Stimulated activated CD8-positive, alpha-beta memory T cell treated with anti-CD3 and anti-CD28 coated beads, Interleukin-7, amount 100 ng/mL, for 24 hours (primary cell): ENCODE measurements around the gene SLC16A6.
"Not testable (repeated sequence)": the region's sequence is repeated elsewhere in the genome, so short reads cannot be mapped to it uniquely, and the experiment has no call there.

Source experiments
- DNase-seq: peaks from one replicate; pipeline ENCODE4 v3.0.0-alpha.2; 2020; ENCODE audit warnings: low read depth

SLC16A6 gene

DNA sequence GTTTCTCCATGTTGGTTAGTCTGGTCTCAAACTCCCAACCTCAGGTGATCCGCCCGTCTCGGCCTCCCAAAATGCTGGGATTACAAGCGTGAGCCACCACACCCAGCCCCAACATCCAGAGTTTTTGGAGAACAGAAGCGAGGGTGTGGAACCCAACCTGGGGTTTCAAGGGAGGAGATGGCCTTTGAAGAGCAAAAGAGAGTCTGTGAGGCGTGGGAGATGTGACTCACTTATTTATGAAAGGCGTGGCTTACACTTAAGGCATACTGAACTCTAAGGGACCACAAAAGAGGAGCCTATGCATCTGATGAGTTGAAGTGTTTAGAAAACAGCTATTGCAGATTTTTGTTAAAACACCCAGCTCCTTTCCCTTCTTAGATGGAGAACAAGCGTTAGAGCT lies 19.2 kb upstream of the SLC16A6 start:
- no peak for DNase-seq

DNA sequence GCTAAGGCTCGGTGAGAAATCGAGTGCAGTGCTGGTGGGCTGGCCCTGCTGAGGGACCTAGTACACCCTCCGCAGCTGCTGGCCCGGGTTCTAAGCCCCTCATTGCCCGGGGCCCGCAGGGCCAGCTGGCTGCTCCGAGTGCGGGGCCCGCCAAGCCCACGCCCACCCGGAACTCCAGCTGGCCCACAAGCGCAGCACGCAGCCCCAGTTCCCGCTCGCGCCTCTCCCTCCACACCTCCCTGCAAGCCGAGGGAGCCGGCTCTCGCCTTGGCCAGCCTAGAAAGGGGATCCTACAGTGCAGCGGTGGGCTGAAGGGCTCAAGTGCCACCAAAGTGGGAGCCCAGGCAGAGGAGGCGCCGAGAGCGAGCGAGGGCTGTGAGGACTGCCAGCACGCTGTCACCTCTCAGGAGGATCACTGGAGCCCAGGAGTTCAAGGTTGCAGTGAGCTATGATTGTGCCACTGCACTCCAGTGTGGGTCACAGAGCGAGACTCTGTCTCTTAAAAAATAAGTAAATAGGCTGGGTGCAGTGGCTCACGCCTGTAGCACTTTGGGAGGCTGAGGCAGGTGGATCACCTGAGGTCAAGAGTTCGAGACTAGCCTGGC lies 18.2 kb upstream of the SLC16A6 start:
- DNase-seq = not testable (repeated sequence)

DNA sequence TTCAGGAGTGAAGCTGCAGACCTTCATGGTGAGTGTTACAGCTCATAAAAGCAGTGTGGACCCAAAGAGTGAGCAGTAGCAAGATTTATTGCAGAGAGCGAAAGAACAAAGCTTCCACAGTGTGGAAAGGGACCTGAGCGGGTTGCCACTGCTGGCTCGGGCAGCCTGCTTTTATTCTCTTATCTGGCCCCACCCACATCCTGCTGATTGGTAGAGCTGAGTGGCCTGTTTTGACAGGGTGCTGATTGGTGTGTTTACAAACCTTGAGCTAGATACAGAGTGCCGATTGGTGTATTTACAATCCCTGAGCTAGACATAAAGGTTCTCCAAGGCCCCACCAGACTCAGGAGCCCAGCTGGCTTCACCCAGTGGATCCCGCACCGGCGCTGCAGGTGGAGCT lies 17.6 kb upstream of the SLC16A6 start:
- not testable (repeated sequence) for DNase-seq

DNA sequence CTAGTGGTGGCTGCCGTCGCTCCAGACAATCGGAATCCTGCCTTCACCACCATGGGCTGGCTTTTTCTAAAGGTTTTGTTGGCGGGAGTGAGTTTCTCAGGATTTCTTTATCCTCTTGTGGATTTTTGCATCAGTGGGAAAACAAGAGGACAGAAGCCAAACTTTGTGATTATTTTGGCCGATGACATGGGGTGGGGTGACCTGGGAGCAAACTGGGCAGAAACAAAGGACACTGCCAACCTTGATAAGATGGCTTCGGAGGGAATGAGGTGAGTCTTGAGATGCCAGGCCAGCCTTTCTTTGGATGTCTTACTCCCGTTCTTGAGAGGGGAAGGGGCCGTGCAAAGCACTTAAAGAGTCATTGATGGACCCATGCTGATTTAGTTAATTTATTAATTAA lies 16.5 kb upstream of the SLC16A6 start:
- no peak for DNase-seq

DNA sequence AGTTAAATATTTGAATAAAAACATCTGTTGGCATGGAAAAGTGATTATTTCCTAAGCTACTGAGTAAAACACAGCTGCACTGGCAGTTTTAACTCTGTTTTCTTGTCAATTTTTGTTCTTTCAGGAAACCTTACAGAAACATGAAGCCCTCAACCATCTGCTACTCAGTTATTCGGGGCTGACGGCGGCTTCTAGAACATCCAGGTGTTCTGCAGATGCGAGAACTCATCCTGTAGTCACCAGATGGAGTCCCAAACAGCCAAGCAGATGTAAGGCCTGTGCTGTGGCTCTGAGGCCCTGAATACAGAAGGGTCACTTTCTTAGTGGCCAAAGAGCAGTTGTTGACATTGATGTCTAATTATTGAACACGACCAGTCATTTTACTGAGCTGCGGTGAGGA lies 15.9 kb upstream of the SLC16A6 start:
- DNase-seq = no peak

DNA sequence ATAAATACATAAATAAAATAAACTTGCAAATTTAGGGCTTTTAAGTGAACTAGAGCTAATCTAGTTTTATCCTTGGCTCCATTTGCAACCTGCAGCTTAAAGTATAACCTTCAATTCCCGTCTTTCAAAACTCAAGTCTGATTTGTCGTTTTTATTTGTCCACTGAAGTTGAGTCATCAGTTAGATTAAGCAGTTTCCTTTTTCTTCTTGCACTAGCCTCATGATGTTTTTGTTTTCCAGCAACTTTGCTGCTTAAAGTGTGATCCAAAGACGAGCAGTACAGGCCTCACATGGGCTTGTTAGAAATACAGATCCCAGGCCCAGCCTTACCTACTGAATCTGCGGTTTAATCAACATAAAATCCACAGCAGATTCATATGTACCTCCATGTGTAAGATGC lies 14.2 kb upstream of the SLC16A6 start:
- no peak for DNase-seq

DNA sequence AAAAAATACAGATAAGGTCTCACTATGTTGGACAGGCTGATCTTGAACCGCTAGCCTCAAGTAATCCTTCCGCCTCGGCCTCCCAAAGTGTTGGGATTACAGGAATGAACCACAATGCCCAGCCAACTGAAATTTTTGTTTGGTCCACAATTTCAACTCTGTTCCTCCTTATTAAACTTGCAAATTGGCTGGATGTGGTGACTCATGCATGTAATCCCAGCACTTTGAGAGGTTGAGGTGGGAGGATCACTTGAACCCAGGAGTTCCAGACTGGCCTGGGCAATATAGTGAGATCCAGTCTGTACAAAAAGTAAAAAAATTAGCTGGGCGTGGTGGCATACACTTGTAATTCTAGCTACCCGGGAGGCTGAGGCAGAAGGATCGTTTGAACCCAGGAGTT lies 13.8 kb upstream of the SLC16A6 start:
- no peak for DNase-seq

DNA sequence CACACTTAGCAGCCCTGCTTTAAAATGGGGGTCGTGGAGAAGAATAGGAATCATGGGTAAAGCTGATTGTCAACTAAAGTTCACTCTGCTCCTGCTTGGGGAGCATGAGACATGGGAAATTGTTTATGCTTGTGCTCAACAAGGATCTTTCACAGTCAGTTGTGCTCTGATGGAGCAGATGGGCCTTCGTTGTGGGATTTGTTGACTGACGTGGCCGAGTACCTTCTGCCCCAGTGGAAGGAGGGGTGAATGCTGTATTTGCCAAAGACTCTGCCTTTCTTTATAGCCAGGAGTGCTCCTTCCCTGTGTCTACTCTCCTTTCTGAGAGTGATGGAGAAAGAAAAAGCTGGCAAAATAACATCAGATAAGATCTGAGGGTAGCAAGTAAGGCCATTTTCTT lies 11.7 kb upstream of the SLC16A6 start:
- no peak for DNase-seq

DNA sequence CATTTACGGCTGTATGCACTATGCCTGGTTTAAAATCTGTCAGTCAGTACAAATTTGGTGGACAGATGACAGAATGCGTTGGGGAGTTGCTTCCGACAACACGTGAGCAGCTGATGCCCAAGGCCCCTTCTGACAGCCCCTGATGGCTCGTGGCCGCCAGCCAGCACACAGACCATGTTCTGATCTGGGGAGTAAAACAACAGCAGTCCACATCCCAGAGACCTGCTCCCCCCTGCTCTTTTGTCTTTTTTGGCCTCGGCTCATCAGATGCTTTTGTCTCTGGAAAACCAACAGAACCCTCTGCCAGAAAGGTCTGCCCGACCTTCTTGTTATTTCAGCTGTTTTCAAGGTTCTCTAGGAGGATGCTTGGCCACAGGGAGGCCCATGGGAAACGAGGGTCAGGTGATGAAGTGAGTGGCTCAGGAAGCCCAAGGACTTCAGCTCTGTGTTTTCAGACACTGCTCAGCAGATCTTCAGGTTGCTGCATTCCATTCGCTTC lies 11.2 kb upstream of the SLC16A6 start:
- DNase-seq = no peak

DNA sequence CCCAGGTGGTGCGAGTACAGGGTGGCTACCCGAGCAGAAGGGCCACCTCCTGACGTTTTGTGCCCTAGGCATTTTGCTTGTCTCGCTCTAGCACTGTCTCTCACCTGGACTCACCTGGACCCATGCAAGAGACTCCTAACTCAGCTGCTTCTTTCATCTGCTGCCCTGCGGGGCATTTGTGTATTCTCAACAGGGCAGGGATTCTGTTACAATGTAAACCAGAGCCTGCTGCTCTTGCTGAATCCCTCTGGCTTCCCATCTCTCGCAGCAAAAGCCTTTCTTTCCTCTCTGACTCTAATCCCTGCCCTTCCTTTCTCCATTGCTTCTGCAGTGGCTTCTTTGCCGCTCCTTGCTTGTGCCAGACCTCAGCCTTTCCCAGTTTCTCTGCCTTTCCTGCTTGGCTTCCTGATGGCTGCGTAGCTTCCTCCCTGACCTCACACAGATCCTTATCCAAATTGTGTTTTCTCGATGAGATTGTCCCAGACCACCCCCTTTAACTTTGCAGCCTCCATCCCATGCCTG lies 10.6 kb upstream of the SLC16A6 start:
- DNase-seq = no peak

DNA sequence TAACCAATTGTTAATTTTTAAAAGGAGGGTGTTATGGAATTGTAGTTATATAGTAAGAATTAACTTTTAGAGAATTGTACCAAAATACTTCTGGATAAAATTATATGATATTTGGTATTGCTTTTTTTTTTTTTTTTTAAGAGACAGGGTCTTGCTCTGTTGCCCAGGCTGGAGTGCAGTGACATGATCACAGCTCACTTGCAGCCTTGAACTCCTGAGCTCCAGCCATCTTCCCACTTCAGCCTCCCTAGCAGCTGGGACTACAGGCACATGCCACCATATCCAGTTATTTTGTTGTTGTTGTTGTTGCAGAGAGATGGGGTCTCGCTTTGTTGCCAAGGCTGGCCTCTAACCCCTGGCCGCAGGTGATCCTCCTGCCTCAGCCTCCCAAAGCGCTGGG lies 8.9 kb upstream of the SLC16A6 start:
- DNase-seq = no peak

DNA sequence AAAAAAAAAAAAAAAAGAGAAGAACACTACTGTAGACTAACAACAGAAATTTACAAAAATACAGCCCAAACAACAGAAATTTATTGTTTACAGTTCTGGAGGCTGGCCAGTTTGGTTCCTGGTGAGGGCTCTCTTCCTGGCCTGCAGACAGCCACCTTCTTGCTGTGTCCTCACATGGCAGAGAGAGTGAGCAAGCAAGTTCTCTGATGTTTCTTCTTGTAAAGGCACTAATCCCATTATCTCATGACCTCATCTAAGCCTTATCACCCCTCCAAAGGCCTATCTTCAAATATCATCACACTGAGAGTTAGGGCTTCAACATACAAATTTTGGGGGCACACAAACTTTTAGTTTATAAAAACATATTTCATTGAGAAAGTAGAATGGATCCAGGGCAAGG lies 7.7 kb upstream of the SLC16A6 start:
- DNase-seq = no peak

DNA sequence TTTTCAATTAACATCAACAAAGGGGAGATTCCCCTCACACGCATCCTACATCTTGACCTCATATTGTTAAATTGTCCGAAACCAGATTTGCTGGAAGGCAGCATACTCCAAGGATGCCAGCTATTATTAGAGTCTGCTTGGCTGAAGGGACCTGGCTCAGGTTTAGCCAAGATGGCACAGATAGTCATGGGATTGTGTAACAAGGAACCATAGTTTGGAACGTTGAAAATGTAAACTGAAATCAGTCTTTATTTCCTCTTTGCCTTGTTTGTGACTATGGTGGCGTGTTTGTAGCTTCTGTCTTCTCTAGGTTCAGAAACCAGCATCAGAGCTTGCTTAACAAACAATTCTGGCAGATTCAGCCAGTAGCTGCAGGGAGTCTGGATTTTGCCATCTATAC lies 6.3 kb upstream of the SLC16A6 start:
- DNase-seq = no peak

DNA sequence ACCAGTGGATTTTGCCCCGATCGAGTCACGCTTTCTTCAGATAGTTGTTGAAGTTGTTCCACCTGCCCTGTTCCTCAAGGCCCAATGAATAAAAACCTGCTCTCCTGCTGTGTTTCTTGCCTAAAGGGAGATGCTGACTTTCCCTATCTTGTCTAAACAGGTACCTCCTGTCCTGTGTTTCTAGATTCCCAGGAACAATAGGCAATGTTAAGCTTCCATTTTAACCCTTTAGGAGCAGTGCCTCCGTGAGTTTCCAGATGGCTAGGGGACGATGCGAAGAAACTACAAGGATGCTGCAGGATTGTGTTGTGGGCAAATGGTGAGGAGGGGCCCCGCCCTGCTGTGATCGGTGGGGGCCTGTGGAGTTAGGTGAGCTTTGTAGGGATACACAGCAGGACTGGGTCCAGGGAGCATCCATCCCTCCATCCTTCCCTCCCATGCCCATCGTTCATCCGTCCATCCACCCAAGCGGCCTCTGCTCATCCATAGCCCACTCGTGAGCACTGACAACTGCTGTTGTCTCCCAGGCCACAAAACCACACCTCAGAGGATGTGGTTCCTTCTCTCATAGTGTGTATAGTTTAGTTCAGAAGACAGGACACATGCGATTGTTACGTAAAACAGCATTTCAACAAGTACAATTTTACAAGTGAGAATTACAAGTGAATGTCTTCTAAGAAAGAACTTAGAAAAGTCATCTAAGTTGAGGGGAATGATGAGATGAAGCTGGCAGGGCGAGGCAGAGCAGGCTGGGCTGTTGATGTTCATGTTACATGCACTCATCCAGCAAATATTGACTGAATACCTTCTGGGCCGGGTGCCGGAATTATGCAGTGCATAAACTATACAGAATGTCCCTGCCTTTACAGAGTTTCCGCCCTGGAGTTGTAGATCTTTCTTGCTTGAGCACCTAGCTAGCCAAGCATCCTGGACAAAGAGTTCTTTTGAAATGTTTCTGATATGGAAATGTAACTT lies 5.6 kb upstream of the SLC16A6 start:
- no peak for DNase-seq

DNA sequence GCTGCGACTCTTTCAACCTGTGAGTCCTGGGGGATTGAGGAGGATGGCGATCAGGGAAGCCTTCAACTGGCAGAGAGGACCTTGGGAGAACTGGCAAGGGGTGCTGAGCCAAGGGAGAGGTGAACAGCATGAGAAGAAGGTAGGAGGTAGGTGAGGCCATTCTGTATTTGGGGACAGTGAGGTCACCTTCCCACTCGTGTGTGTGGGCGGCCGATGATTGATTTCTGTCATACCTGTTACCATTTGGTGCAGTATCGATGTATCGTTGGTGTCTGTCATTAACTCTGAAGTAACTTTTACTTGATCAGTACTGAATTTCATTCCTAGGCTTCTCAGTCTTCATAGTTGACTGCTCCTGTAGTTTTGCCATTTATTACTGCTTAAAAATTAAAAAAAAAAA lies 4.2 kb upstream of the SLC16A6 start:
- no peak for DNase-seq

DNA sequence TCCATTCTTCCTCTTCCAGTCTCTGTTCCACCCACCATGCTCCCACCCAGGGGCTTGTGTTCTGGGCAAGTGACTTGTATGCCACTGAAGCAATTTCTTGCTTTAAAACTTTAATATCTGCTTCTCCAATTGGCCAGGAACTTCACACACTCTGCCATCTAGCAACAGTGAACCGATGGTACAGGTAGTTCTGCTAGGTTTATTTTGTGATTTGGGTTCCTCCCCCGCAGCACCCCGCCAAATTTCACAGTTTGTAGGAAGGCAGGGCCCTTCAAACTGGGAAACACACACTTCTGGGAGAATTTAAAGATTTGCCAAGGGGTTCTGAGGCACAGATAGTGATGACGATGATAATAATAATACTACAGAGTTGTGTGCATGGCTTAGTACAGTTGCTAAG lies 3.7 kb upstream of the SLC16A6 start:
- no peak for DNase-seq

DNA sequence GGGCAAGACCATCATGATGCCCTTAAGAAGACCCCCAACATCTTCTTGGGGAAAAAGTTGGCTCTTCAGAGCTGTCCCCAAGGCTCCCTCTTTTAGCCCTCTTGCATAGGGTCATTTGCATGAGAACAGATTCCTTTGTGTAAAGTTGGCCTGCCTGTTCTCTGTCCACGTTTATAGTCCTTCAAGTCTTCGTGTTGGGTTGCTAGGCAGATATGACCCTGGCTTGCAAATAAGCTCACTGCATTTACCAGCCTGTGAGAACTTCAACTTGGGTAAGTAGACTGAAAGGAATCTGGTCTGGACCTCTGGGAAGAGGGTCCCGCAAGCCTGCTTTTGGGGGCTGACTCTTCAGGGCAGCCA lies 3.2 kb upstream of the SLC16A6 start:
- no peak for DNase-seq

DNA sequence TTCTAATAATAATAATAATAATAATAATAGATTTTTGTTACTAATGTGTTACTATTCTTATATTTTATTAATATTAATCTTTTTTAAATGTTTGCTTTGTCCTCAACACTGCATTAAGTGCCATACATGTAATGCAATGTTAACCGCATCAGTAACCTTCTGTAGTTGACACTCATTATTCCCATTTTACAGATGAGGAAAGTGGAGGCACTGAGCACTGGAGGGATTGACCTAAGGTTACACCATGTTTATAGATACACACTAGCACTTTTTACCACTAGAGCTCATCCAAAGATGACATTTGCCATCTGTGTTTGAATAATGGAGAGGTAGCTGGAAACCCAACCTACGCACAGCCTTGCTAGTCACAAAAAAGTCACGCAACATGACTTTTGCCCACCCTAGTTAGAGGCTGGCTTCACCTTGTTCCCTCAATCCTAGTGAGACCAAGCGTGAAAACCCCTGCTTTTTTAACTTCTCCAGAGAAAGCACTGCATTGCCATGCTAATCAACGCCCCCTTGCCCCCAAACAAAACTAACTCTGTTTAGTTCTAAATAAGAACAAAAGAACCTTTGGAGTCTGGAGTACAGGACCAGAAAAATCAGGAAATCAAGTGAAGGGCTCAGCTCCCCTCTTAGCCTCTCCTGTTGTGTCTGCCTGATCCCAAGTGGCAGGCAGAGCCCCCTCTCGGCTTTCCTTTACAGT lies 2.7 kb upstream of the SLC16A6 start:
- DNase-seq = no peak

DNA sequence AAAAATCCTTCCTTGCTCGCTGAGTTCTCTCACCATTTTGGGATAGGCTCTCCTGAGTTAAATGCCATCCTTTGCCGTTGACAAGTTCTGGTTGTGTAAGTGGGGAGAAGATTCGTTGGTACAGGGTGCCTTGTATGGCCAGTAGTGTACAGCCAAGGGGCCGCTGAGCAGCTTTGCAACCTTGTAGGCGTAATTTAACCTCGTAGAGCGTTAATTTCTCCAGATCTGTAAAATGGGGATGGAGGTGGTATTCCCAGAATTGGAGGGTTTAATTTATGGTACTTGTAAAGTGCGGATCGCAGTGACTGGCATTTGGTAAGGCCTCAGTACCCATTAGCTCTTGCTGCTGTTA lies 1.7 kb upstream of the SLC16A6 start:
- DNase-seq = no peak

DNA sequence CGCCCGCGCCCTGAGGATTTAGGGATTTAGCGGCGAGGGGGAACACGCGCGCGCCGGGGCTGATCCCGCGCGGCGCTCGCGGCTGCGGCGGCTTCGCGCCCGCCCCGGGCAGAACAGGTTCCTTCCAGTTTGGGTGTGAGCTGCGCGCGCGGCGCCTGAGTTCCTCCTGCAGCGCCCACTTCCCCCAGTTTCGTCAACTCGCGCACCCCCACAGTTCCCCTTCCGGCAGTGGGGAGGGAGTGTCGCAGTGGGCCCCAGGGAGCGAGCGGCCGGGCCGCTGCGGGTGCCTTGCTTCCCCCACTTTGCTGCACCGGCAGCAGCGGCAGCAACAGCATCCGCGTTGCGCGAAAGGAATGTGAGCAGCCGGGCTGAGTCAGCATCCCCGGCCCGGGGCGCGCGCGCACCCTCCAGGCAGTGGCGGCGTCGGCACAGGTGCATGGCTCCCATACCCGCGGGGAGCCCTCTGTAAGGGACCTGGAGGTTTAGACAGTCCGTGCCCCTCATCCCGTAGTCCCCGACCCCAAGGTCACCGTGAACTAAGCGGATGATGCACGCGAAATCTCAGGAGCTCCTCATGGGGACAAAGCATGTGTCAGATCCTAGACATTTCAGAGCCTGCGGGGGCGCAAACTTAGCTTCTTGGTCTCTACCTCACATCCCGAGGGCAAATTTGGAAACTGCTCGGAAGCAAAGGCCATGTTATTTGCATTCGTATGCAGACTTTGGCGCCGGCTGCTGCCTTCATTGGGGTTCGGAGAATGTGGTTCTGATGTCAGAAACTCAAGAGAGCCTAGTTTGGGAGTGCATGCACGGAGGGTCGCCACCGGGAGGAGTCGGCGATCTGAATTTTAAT lies 1.1 kb upstream of the SLC16A6 start:
- peak; percentile 82 for DNase-seq

DNA sequence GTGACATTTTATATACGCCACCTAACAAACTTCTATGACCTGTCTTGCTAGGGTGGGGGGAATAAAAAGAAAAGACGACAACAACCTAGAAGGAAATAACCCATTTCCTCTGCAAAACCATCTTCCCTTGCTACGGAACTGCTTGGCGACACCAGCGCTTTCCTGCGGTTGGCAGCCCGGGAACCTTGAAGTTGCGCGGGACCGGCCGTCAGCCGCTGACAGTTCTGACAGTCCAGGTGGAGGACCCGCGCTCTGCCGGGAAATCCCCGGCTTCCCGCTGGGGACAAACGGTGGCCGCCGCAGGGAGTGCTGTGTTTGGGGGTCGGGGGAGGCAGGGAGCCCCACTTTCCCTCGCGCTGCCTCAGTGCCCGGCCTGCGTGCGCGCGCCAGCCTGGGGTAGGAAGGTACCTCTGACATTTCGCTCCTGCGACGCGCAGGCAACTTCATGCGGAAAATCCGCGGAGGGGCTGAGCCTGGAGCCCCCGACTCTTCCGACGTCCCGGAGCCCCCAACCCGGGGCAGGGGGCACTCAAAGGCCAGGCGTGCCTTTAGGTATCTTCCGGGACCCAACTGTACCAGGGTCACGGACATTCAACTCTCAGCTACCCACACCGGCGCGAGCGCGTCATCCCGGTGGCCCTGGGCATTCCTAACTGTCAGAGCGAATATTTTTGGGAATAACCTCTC lies 516 bp downstream of the SLC16A6 start:
- no peak for DNase-seq
